Left ventricle myocardium inferior (tissue), 1 donor: ENCODE data around the gene ACACB. TPM values are rescaled to one million over a fixed set of nuclear protein-coding genes. Genes with fewer than 3 reads are reported as not detected.

Experiments
- DNase-seq: peaks from one replicate; pipeline ENCODE4 v3.0.0-alpha.2; 2020
- H3K27ac ChIP-seq: fragments of 200-600 bp; replicated peaks from 2 replicates; pipeline ENCODE4 v1.8.0; 2021
- H3K27me3 ChIP-seq: fragments of 200-600 bp; 2 replicates; pipeline ENCODE4 v1.8.0; 2021; ENCODE audit warnings: low read depth
- H3K36me3 ChIP-seq: fragments of 200-600 bp; 2 replicates; pipeline ENCODE4 v1.8.0; 2021
- H3K4me1 ChIP-seq: fragments of 200-600 bp; 2 replicates; pipeline ENCODE4 v1.8.0; 2021
- H3K4me3 ChIP-seq: fragments of 200-600 bp; 2 replicates; pipeline ENCODE4 v1.8.0; 2021; ENCODE audit warnings: mild to moderate bottlenecking, moderate library complexity
- H3K9me3 ChIP-seq: fragments of 200-600 bp; replicated peaks from 2 replicates; pipeline ENCODE4 v1.8.0; 2021
- CTCF ChIP-seq: fragments of 200-600 bp; IDR thresholded peaks from 2 replicates; pipeline ENCODE4 v1.8.0; 2021; ENCODE audit warnings: antibody characterized with exemption, mild to moderate bottlenecking, borderline replicate concordance
- intact Hi-C: fragments of 100-400 bp; cut with micrococcal nuclease; formaldehyde crosslinking; loops from one replicate; pipeline ENCODE4 v1.11.0; 2022
- total RNA-seq: library from RNA; stranded (reverse); fragmentation: NEBNext Ultra II Directional; extraction: Animal tissue kit (Norgen Biotek cat#: 25700); gene quantifications from one replicate; pipeline ENCODE4 v1.2.1, GENCODE V29; 2021
- donor health status: DM: no; HTN: yes; CAD: no; lungs with severe emphysema.

Gene ACACB
- total RNA-seq, 1 donor from 2014 or later: 123 TPM

DNA sequence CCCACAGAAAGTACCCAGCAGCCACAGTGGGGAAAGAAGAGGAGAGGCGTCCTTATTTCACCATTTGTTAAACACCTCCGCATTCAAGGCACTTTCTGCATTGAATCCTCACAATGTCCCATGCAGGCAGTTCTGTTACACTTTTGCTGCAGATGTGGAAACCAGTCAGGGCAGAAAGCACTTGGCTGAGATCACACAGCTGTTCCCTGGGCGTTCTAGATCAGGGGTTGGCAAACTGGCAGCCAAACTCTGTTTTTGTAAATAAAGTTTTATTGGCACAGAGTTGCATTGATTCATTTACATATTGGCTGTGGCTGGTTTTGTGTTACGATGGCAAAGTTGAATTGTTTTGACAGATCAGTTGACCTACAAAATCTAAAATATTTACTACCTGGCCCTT, 172.6 kb downstream of the ACACB start:
- DNase-seq: no peak
- H3K27me3 ChIP-seq: peaks cover 14% of the 10 kb centered on the region
- no peak overlapping the region for H3K4me3 ChIP-seq
- intact Hi-C loops: no loop called here
- TF ChIP-seq CTCF: no peak
- H3K4me1 ChIP-seq: peaks cover 13% of the 10 kb centered on the region
- H3K9me3 ChIP-seq: no peaks in the 10 kb centered on the region
- H3K27ac ChIP-seq: no peak overlapping the region
- no peaks in the 10 kb centered on the region for H3K36me3 ChIP-seq

DNA sequence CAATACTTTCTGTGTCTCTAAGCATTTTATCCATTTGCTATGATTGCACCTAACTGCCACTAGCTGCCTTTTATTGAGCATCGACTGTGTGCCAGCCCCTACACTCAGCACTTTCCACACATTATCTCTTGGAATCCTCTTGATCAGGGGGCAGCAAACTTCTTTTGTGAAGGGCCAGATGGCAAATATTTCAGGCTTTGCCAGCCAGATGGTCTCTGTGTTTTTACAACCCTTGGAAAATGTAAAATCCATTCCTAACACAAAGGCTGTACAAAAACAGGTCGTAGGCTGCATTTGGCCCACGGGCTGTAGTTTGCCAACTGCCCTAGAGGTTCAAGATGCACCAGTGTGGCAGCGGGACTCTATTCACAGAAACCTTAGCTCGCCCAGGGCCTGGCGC, 173.2 kb downstream of the ACACB start:
- no peak for DNase-seq
- TF ChIP-seq CTCF: no peak
- H3K4me3 ChIP-seq: no peak overlapping the region

DNA sequence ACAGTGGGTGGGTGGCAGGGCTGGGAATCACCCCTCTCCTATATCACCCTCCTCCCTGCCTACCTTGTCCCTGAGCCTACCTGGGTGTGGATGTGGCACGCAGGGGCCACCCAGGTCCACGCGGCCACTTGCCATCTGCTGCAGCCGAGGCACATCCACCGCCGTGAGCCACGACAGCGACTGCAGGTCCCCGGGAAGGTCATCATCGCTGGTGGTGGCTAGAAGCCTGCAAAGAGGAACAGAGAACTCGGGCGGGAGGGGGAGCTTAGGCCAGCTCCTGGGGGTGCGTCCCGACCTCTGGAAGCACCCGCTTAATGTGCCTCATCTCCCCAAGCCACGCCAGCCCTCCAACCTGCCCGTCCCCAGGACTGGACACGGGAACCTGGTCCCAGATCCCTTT, 173.7 kb downstream of the ACACB start:
- peaks cover 13% of the 10 kb centered on the region for H3K4me1 ChIP-seq
- no peak overlapping the region for H3K4me3 ChIP-seq
- DNase-seq: no peak
- intact Hi-C loops: no loop called here
- H3K36me3 ChIP-seq: no peaks in the 10 kb centered on the region
- no peak overlapping the region for H3K27ac ChIP-seq
- no peaks in the 10 kb centered on the region for H3K9me3 ChIP-seq
- TF ChIP-seq CTCF: no peak
- H3K27me3 ChIP-seq: peaks cover 14% of the 10 kb centered on the region

More for the DNA sequence above, 173.2 kb downstream of the ACACB start:
- H3K4me1 ChIP-seq: peaks cover 13% of the 10 kb centered on the region
- no peaks in the 10 kb centered on the region for H3K36me3 ChIP-seq
- intact Hi-C loops: no loop called here
- H3K27me3 ChIP-seq: peaks cover 14% of the 10 kb centered on the region
- H3K27ac ChIP-seq: no peak overlapping the region
- H3K9me3 ChIP-seq: no peaks in the 10 kb centered on the region

DNA sequence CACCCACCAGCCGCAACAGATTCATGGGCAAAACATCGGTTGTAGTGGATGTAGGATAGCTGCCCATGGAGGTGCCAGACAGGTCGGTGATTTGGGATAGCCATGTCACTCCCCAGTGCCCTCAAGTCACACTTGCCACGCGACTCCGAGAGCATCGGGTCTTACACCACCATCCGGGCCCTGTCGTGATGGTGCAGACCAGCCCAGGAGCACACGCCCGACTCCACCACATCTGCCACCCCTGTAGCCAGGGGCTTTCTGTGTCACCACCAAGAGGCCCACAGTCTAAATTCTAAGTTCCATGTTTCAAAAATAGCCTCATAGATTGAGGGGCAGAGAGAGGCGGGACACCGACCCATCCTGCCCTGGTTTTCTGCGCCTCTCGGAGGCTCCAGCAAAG, 174.7 kb downstream of the ACACB start:
- Histone ChIP-seq H3K4me1 (peaks cover 13% of the 10 kb centered on the region), H3K36me3 (no peaks in the 10 kb centered on the region), H3K27me3 (peaks cover 14% of the 10 kb centered on the region), H3K4me3 (peak overlapping the region; percentile 62), H3K27ac (peak overlapping the region; percentile 39), H3K9me3 (no peaks in the 10 kb centered on the region)
- intact Hi-C loops: no loop called here
- no peak for TF ChIP-seq CTCF
- no peak for DNase-seq

DNA sequence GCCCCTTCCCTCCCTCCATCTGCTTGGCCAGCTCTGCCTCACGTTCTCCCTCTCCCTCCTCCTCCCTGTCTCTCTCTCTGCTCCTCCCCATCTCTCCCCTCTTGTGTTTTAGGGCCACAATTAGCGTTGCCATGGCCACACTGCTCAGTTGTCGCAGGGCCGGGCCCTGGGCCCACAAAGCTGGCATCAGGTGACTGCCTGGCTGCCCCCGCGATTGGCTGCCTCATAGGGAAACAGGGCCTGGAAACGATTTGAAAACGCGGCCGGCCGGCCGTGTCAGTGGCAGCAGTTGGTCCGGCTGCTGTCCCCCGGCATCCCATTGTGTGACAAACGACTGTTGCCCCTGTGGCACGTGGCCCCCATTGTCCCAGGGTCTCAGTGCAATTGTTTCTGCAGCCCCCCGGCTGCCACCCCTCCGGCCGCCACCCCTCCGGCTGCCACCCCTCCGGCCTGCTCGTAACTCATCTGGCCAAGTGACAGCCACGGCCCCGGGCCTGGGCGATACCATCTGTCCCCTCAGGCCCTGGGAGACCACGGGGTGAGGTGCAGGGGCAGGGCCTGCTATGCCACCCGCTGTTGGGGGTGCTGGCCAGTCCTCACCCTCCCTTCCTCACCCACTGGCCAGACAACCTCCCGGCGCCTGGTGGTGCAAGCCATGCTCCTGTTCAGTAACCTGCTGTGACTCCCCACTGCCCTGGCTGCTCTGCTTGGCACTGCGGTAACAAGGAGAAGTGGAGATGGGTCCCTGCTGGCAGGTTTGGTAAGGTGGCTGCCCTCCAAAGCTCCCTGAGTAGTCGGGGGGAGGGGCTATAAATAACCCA, 175.3 kb downstream of the ACACB start:
- intact Hi-C loops: no loop called here
- Histone ChIP-seq H3K4me1 (peaks cover 13% of the 10 kb centered on the region), H3K36me3 (no peaks in the 10 kb centered on the region), H3K27ac (peak overlapping the region; percentile 67), H3K4me3 (peak overlapping the region; percentile 62), H3K27me3 (peaks cover 14% of the 10 kb centered on the region), H3K9me3 (no peaks in the 10 kb centered on the region)
- TF ChIP-seq CTCF: no peak
- DNase-seq: peak; percentile 74
